Stomach (tissue), 9 donors: ENCODE data around the gene CNEP1R1. TPM values are rescaled to one million over a fixed set of nuclear protein-coding genes. Genes with fewer than 3 reads are reported as not detected.

ENCODE experiments used
- DNase-seq, 2 donors: peaks; one replicate each; pipeline versions ENCODE4 v3.0.0 to v3.0.0-alpha.2; 2013 to 2019
- H3K27ac ChIP-seq, 5 donors: fragments of 200-600 bp in 4 of 5; sonication (generic) in 4 of 5; one replicate each; pipeline ENCODE4 v1.5.1; 2013 to 2019; ENCODE audit warnings: mild to moderate bottlenecking in 1 of 5, moderate library complexity in 1 of 5
- H3K27me3 ChIP-seq, 3 donors: fragments of 200-600 bp; sonication (generic); one replicate each; pipeline ENCODE4 v1.5.1; 2017 to 2019; ENCODE audit warnings: mixed run types in 1 of 3
- H3K36me3 ChIP-seq, 4 donors: fragments of 200-600 bp; sonication (generic); 1 replicate in 3 of 4; 2 replicates in 1 of 4; pipeline ENCODE4 v1.5.1; 2016 to 2019
- H3K4me1 ChIP-seq, 4 donors: fragments of 200-600 bp; sonication (generic); one replicate each; pipeline ENCODE4 v1.5.1; 2016 to 2019
- H3K4me3 ChIP-seq, 4 donors: fragments of 200-600 bp; sonication (generic) in 3 of 4; one replicate each; pipeline ENCODE4 v1.5.1; 2016 to 2019; ENCODE audit warnings: mild to moderate bottlenecking in 1 of 4
- H3K9me3 ChIP-seq, 4 donors: fragments of 200-600 bp; sonication (generic); one replicate each; pipeline ENCODE4 v1.5.1; 2016 to 2019
- CTCF ChIP-seq, 7 experiments: fragments of 450-650 bp in 4 of 7; fragments of 200-600 bp in 3 of 7; sonication (generic) in 3 of 7; IDR thresholded peaks; one replicate each; pipeline ENCODE4 v1.5.1; 2016 to 2019; ENCODE audit warnings: antibody characterized with exemption in 7 of 7, control low read depth in 2 of 7, mild to moderate bottlenecking in 1 of 7
- EP300 ChIP-seq: sonication (generic); formaldehyde crosslinking; IDR thresholded peaks from one replicate; pipeline ENCODE4 v1.6.1; 2017; ENCODE audit warnings: antibody characterized with exemption
- POLR2A ChIP-seq, 4 donors: fragments of 450-650 bp; IDR thresholded peaks; one replicate each; pipeline ENCODE4 v1.6.1; 2016; ENCODE audit warnings: antibody characterized with exemption in 4 of 4, control low read depth in 2 of 4, mild to moderate bottlenecking in 1 of 4, moderate library complexity in 1 of 4
- POLR2AphosphoS5 ChIP-seq, 3 donors: sonication (generic); formaldehyde crosslinking; IDR thresholded peaks; one replicate each; pipeline ENCODE4 v1.6.1; 2016; ENCODE audit warnings: antibody characterized with exemption in 3 of 3
- WGBS, 5 donors: extraction: QIAGEN DNeasy Blood & Tissue Kit in 3 of 5; methylation state at CpG; one replicate each; pipeline versions ENCODE4 v1.1.5 to v1.1.7; 2013 to 2018; 5-methylcytosine and 5-hydroxymethylcytosine counted together
- intact Hi-C: fragments of 100-400 bp; cut with DNase I; formaldehyde crosslinking; loops from one replicate; pipeline ENCODE4 v1.15.1; 2023; ENCODE audit warnings: low total_unique reads
- polyA plus RNA-seq, 3 donors: library from polyadenylated mRNA; stranded (reverse); fragments of 200-250 nt; gene quantifications; one replicate each; pipeline ENCODE4 v1.2.3, GENCODE V29; 2013
- total RNA-seq, 5 donors: library from RNA; depleted of rRNA; stranded (reverse); fragments of >200 nt; gene quantifications; one replicate each; pipeline versions ENCODE4 v1.1.0 to v1.2.3, GENCODE V29; 2014 to 2016
- donor health status: healthy with polysubstance abuse.
- donor health status: Bipolar disorder and iron deficiency.
- donor health status: healthy.

The CNEP1R1 gene
- total and polyA plus RNA-seq, 8 donors, result 4.8 to 36.8 (median 19.2) TPM; not detected in 1

DNA sequence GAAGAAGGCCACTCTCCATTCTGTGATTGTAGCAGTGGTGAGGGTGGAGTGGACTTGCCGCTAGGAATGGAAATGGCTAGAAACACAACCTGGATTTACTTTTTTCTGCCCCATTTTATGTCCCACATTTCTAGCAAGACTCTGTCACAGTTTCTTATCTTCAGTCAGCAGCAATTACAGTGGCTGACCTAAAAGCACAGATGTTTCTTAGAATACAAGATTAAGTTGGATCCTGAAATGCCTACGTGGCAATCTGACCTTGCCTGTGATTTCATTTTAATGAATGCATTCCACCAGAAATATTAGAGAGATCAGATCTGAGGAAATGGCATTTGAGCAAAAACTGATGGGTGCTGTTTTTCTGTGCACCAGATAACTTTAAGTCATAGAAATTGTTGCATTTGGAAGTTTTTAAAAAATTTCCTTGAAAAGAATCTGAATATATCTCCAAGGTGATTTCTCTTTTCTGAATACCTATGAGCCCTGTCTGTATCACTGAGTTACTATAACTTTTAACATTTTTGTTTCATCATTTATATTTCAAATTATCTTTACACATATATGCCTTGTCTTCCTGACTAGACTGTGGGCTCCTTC lies 46.1 kb downstream of the CNEP1R1 start:
- H3K4me1 ChIP-seq, result peaks cover 13 to 26% (median 21%) of the 10 kb centered on the region in 4 donors
- intact Hi-C loops, result no loop called here
- H3K27me3 ChIP-seq, result no peaks in the 10 kb centered on the region
- TF ChIP-seq CTCF (IDR thresholded peaks at IDR 0.05) (no peak), POLR2AphosphoS5 (IDR thresholded peaks at IDR 0.05) (no peak), POLR2A (IDR thresholded peaks at IDR 0.05) (no peak), EP300 (no peak)
- H3K36me3 ChIP-seq, result peaks cover 3 to 58% (median 50%) of the 10 kb centered on the region in 4 donors
- no peak for DNase-seq
- 56 to 68% (median 67%) methylated on average over 2 of the region's 2 CpGs for WGBS, 5 donors
- no peaks in the 10 kb centered on the region for H3K9me3 ChIP-seq
- H3K4me3 ChIP-seq, result no peak overlapping the region
- no peak overlapping the region for H3K27ac ChIP-seq

GRCh38 chr16:50072730-50073129 lies 47.7 kb downstream of the CNEP1R1 start:
- Histone ChIP-seq H3K27ac (no peak overlapping the region), H3K27me3 (no peaks in the 10 kb centered on the region), H3K4me3 (no peak overlapping the region), H3K4me1 (peaks cover 3 to 12% (median 8%) of the 10 kb centered on the region in 4 donors), H3K36me3 (peaks cover 3 to 73% (median 64%) of the 10 kb centered on the region in 4 donors), H3K9me3 (no peaks in the 10 kb centered on the region)
- intact Hi-C loops, result no loop called here
- 84 to 94% (median 89%) methylated on average over 5 of the region's 5 CpGs for WGBS, 5 donors
- TF ChIP-seq POLR2A (IDR thresholded peaks at IDR 0.05), result no peak
- TF ChIP-seq CTCF (IDR thresholded peaks at IDR 0.05), result no peak
- no peak for TF ChIP-seq EP300
- no peak for TF ChIP-seq POLR2AphosphoS5 (IDR thresholded peaks at IDR 0.05)
- DNase-seq, result no peak

DNA sequence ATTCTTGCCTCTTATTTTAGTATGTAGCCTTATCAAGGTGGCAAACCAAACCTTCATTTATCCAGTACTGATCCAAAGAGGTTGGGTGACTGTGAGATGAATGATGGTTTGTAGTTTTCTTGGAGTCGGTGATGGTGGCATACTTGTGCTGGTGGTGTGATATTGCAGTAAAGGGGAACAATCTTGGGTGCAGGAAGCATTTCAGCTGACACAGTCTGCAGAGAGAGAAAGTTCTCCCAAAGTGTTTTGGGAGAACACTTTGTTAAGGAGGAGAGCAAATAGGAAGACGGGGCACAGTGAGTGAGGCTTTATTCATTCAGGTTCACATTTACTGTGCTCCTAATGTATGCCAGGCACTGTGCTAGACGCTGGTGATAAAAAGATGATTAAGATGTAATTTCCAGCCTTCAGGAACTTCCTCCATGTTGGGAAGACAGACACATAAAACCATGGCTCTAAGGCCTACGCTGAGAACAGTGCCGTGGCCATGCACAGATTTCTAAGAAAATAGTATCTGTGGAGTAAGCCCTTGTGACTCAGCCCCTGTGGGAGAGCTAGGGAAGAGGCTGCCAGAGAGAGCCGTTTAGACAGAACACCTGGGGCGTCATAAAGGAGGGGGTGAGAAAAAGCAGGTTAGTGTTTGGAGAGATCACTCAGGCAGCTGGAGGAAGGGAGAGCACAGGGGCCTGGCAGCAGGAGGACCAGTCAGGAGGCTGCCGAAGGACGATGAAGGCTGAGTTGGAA lies 54.5 kb downstream of the CNEP1R1 start:
- WGBS, 5 donors, result 79 to 92% (median 84%) methylated on average over 9 of the region's 9 CpGs
- Histone ChIP-seq H3K9me3 (no peaks in the 10 kb centered on the region), H3K36me3 (peaks cover 17 to 91% (median 90%) of the 10 kb centered on the region in 4 donors), H3K4me1 (no peaks in the 10 kb centered on the region), H3K27ac (no peak overlapping the region), H3K4me3 (no peak overlapping the region), H3K27me3 (no peaks in the 10 kb centered on the region)
- intact Hi-C loops, result no loop called here
- TF ChIP-seq POLR2AphosphoS5 (IDR thresholded peaks at IDR 0.05) (no peak), EP300 (no peak), POLR2A (IDR thresholded peaks at IDR 0.05) (no peak), CTCF (IDR thresholded peaks at IDR 0.05) (no peak)
- no peak for DNase-seq

DNA sequence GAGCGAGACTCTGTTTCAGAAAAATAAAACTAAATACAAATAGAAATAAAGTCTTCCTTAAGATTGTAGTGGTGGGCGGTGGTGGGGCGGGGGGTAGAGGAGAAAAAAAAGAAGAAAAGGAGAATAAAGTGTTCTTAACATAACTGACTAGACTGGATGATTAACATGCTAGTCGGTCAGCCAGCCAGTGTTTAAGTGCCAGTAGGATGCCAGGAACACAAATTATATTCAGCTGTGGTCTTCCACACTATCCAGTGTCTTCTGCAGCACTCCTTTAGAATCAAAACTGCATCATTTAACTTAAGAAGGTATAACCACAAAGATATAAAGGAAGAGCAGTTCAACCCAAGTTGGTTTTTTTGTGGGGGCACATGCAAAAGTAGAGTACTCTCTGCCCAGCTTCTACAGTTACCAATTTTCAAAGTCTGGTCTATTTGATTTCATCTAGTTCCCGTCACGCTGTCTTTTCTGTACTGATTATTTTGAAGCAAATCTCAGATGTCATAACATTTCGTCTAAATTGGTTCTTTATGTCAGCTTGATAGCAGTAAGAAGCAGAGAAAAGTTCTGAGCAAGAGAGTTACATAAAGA lies 56.5 kb downstream of the CNEP1R1 start:
- TF ChIP-seq CTCF (IDR thresholded peaks at IDR 0.05), result no peak
- 85 to 90% (median 89%) methylated on average over 7 of the region's 7 CpGs for WGBS, 5 donors
- Histone ChIP-seq H3K36me3 (peaks cover 36 to 95% (median 91%) of the 10 kb centered on the region in 4 donors), H3K4me1 (no peaks in the 10 kb centered on the region), H3K4me3 (no peak overlapping the region), H3K27ac (no peak overlapping the region), H3K9me3 (no peaks in the 10 kb centered on the region), H3K27me3 (no peaks in the 10 kb centered on the region)
- no peak for DNase-seq
- intact Hi-C loops, result no loop called here
